BE2C (cell line): ENCODE results near the gene CLIC1.
A peak's percentile ranks its signal among the peaks of the same experiment; 100 is the strongest.

Experiments used
- DNase-seq: peaks from one replicate; pipeline ENCODE4 v3.0.0-alpha.2; 2020
- H3K27me3 ChIP-seq: fragments of 250-450 bp; sonication (Bioruptor Pico); 2 replicates; pipeline ENCODE4 v1.5.1; 2020; ENCODE audit warnings: mild to moderate bottlenecking
- H3K36me3 ChIP-seq: fragments of 250-450 bp; sonication (Bioruptor Pico); 2 replicates; pipeline ENCODE4 v1.5.1; 2020; ENCODE audit warnings: mild to moderate bottlenecking
- H3K4me1 ChIP-seq: fragments of 250-450 bp; sonication (Bioruptor Pico); 2 replicates; pipeline ENCODE4 v1.5.1; 2020
- H3K4me3 ChIP-seq: 2 replicates; pipeline ENCODE4 v1.5.1; 2011; ENCODE audit warnings: low read depth, low read length
- H3K9me3 ChIP-seq: fragments of 250-450 bp; sonication (Bioruptor Pico); 2 replicates; pipeline ENCODE4 v1.5.1; 2020
- CTCF ChIP-seq: IDR thresholded peaks from 2 replicates; pipeline ENCODE4 v1.5.1; 2012; ENCODE audit warnings: mild to moderate bottlenecking, low read depth, low read length

Gene CLIC1

GRCh38 chr6:31729979-31730630 lies 6.2 kb downstream of the CLIC1 start:
- no peak for TF ChIP-seq CTCF
- Histone ChIP-seq H3K27me3 (no peaks in the 10 kb centered on the region), H3K4me3 (peak overlapping the region; percentile 80), H3K9me3 (no peaks in the 10 kb centered on the region), H3K36me3 (peaks cover 26% of the 10 kb centered on the region), H3K4me1 (no peaks in the 10 kb centered on the region; the same call in 1 of the 2 replicates)
- peak; percentile 96 for DNase-seq

- Histone ChIP-seq H3K9me3 (no peaks in the 10 kb centered on the region), H3K4me3 (peak overlapping the region; percentile 80), H3K36me3 (peaks cover 26% of the 10 kb centered on the region), H3K4me1 (no peaks in the 10 kb centered on the region; the same call in 1 of the 2 replicates), H3K27me3 (no peaks in the 10 kb centered on the region)
- peak; percentile 67; the same call in 1 of the 2 replicates for TF ChIP-seq CTCF
- DNase-seq = peak; percentile 86
Measured at GRCh38 chr6:31729515-31729978, 6.8 kb downstream of the CLIC1 start.

- no peak for DNase-seq
- Histone ChIP-seq H3K4me1 (no peaks in the 10 kb centered on the region), H3K27me3 (no peaks in the 10 kb centered on the region), H3K9me3 (no peaks in the 10 kb centered on the region), H3K36me3 (peaks cover 22% of the 10 kb centered on the region), H3K4me3 (peak within 1 kb of the TSS; percentile 80)
- TF ChIP-seq CTCF = no peak; the same call in 1 of the 2 replicates
Measured at GRCh38 chr6:31728767-31729514, 7.4 kb downstream of the CLIC1 start, which contains the start of gene DDAH2. Gene DDAH2 (minus strand): TSS chr6:31729299. CDS start chr6:31729161, 138 bp downstream.

GRCh38 chr6:31727717-31728671 lies 8.3 kb downstream of the CLIC1 start:
- no peaks in the 10 kb centered on the region; the same call in 1 of the 2 replicates for H3K4me1 ChIP-seq
- no peak for DNase-seq
- H3K4me3 ChIP-seq = no peak overlapping the region

More at GRCh38 chr6:31727717-31728671, 8.3 kb downstream of the CLIC1 start:
- Histone ChIP-seq H3K36me3 (peaks cover 13% of the 10 kb centered on the region), H3K27me3 (no peaks in the 10 kb centered on the region), H3K9me3 (no peaks in the 10 kb centered on the region)
- TF ChIP-seq CTCF = no peak
